Astrocyte (in vitro differentiated cells and primary cell): Measurements from ENCODE around the gene FBLIM1. TPM values are rescaled to one million over a fixed set of nuclear protein-coding genes. Genes with fewer than 3 reads are reported as not detected.
A peak's percentile ranks its signal among the peaks of the same experiment; 100 is the strongest.

ENCODE experiments used
- DNase-seq: peaks from one replicate; pipeline ENCODE4 v3.0.0-alpha.2; 2010; ENCODE audit warnings: low read depth
- FAIRE-seq: peaks from 2 replicates; lab custom pipeline; 2011; peaks lifted over from hg19 to GRCh38; lab: Jason Lieb, UNC
- H2AFZ ChIP-seq: 2 replicates; pipeline ENCODE4 v1.6.0; 2012; ENCODE audit warnings: low read depth, low read length, inconsistent platforms
- H3K27ac ChIP-seq: 2 replicates; pipeline ENCODE4 v1.5.1; 2011; ENCODE audit warnings: low read depth, low read length, inconsistent platforms
- H3K27me3 ChIP-seq: 2 replicates; pipeline ENCODE4 v1.6.0; 2011; ENCODE audit warnings: low read length, inconsistent platforms; ENCODE audit not compliant: insufficient read depth
- H3K36me3 ChIP-seq: 2 replicates; pipeline ENCODE4 v1.5.1; 2011; ENCODE audit warnings: low read length, inconsistent platforms; ENCODE audit not compliant: insufficient read depth
- H3K4me1 ChIP-seq: 2 replicates; pipeline ENCODE4 v1.5.1; 2011; ENCODE audit warnings: low read length, inconsistent platforms; ENCODE audit not compliant: insufficient read depth
- H3K4me2 ChIP-seq: 2 replicates; pipeline ENCODE4 v1.6.0; 2012; ENCODE audit warnings: low read length, inconsistent platforms
- H3K4me3 ChIP-seq: 2 replicates; pipeline ENCODE4 v1.5.1; 2011; ENCODE audit warnings: low read depth, mild to moderate bottlenecking, low read length, inconsistent platforms; ENCODE audit not compliant: insufficient read depth
- H3K79me2 ChIP-seq: 2 replicates; pipeline ENCODE4 v1.6.0; 2012; ENCODE audit warnings: mild to moderate bottlenecking, low read length, inconsistent platforms; ENCODE audit not compliant: insufficient read depth
- H3K9ac ChIP-seq: 2 replicates; pipeline ENCODE4 v1.6.0; 2012; ENCODE audit warnings: mild to moderate bottlenecking, low read length, inconsistent platforms
- H3K9me3 ChIP-seq: 2 replicates; pipeline ENCODE4 v1.5.1; 2012; ENCODE audit warnings: low read depth, mild to moderate bottlenecking, low read length, inconsistent platforms; ENCODE audit not compliant: insufficient read depth
- H4K20me1 ChIP-seq: 2 replicates; pipeline ENCODE4 v1.6.0; 2012; ENCODE audit warnings: low read length, inconsistent platforms; ENCODE audit not compliant: insufficient read depth
- H3K27ac Mint-ChIP-seq: one replicate; pipeline ENCODE4 v1.8.0; 2021; ENCODE audit warnings: mild to moderate bottlenecking, mixed read lengths; ENCODE audit not compliant: unreplicated experiment
- H3K27me3 Mint-ChIP-seq: one replicate; pipeline ENCODE4 v1.8.0; 2021; ENCODE audit warnings: low read depth, mixed read lengths; ENCODE audit not compliant: unreplicated experiment
- H3K36me3 Mint-ChIP-seq: one replicate; pipeline ENCODE4 v1.8.0; 2021; ENCODE audit warnings: low read depth, mixed read lengths; ENCODE audit not compliant: unreplicated experiment
- H3K4me1 Mint-ChIP-seq: one replicate; pipeline ENCODE4 v1.8.0; 2021; ENCODE audit warnings: low read depth, mixed read lengths; ENCODE audit not compliant: unreplicated experiment
- H3K4me3 Mint-ChIP-seq: one replicate; pipeline ENCODE4 v1.8.0; 2021; ENCODE audit warnings: mild to moderate bottlenecking, moderate library complexity, mixed read lengths; ENCODE audit not compliant: unreplicated experiment
- H3K9me3 Mint-ChIP-seq: one replicate; pipeline ENCODE4 v1.8.0; 2021; ENCODE audit warnings: mild to moderate bottlenecking, mixed read lengths; ENCODE audit not compliant: unreplicated experiment
- EZH2 ChIP-seq: IDR thresholded peaks from 2 replicates; pipeline ENCODE4 v1.6.1; 2012; ENCODE audit warnings: mild to moderate bottlenecking, low read length, inconsistent platforms; ENCODE audit not compliant: insufficient read depth
- total RNA-seq: library from RNA; stranded (reverse); gene quantifications from 2 replicates; pipeline ENCODE4 v1.2.1, GENCODE V29; 2021
- TF ChIP-seq, protein P1 (sequence below): IDR thresholded peaks from 2 replicates; pipeline ENCODE4 v1.5.1; 2011; ENCODE audit warnings: low read depth, mild to moderate bottlenecking, inconsistent platforms, low read length, moderate library complexity; ENCODE audit not compliant: insufficient read depth

Gene FBLIM1
- total RNA-seq, 1 donor from 2014 or later: 179 TPM

DNA sequence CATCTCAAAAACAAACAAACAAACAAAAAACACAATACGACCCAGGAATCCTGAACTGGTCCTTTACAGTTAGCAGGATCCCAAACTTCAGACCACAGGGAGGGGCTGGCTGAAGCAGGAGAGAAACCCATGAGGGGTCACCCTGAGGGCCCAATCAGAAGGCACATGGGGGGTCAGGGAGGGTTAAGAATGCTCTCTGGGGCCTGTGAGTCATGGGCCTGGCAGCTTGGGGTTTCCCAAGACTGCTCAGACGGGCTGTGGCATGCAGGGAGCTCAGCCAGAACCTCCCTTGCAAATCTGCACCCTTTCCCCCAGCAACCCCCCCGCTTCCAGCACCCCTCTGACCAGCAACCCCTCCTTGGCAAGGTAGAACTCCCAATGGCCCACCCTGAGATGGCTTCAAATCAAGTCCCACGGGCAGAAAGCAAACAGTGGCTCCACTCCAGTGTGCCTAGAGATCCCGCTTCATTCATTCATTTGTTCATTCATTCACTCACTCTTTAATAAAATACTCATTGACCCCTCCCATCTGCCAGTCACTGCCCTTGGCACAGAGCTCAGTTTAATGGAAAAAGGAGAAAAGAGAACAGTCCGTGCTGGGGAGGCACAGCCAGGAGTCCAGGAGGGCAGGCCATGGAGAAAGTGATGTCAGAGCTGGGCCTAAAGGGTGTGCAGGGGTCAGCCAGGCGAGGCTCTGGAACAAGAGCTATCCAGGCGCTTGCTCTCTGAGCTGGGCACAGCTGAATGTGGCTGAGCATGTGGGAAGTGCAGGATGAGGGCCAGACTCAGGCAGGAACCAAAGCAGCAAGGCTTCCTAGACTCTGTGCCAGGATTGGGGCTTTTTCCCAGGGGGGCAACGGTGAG lies 40.6 kb downstream of the FBLIM1 start:
- Histone ChIP-seq H3K9ac (peak overlapping the region; percentile 72), H3K4me3 (no peak overlapping the region), H3K4me1 (peaks cover 71% of the 10 kb centered on the region), H3K4me2 (peak overlapping the region; percentile 69), H2AFZ (no peak overlapping the region), H3K79me2 (no peaks in the 10 kb centered on the region), H3K27ac (peak overlapping the region; percentile 86), H4K20me1 (no peaks in the 10 kb centered on the region), H3K9me3 (no peaks in the 10 kb centered on the region), H3K36me3 (no peaks in the 10 kb centered on the region), H3K27me3 (no peaks in the 10 kb centered on the region)
- H3K27ac Mint-ChIP-seq: peak overlapping the region; percentile 95
- TF ChIP-seq, protein P1, sequence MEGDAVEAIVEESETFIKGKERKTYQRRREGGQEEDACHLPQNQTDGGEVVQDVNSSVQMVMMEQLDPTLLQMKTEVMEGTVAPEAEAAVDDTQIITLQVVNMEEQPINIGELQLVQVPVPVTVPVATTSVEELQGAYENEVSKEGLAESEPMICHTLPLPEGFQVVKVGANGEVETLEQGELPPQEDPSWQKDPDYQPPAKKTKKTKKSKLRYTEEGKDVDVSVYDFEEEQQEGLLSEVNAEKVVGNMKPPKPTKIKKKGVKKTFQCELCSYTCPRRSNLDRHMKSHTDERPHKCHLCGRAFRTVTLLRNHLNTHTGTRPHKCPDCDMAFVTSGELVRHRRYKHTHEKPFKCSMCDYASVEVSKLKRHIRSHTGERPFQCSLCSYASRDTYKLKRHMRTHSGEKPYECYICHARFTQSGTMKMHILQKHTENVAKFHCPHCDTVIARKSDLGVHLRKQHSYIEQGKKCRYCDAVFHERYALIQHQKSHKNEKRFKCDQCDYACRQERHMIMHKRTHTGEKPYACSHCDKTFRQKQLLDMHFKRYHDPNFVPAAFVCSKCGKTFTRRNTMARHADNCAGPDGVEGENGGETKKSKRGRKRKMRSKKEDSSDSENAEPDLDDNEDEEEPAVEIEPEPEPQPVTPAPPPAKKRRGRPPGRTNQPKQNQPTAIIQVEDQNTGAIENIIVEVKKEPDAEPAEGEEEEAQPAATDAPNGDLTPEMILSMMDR: no peak
- TF ChIP-seq EZH2: no peak
- H3K4me3 Mint-ChIP-seq: peak overlapping the region; percentile 50
- FAIRE-seq: peak; percentile 55
- no peaks in the 10 kb centered on the region for H3K9me3 Mint-ChIP-seq
- H3K36me3 Mint-ChIP-seq: no peaks in the 10 kb centered on the region
- H3K4me1 Mint-ChIP-seq: peaks cover 60% of the 10 kb centered on the region
- no peaks in the 10 kb centered on the region for H3K27me3 Mint-ChIP-seq
- DNase-seq: peak; percentile 97

DNA sequence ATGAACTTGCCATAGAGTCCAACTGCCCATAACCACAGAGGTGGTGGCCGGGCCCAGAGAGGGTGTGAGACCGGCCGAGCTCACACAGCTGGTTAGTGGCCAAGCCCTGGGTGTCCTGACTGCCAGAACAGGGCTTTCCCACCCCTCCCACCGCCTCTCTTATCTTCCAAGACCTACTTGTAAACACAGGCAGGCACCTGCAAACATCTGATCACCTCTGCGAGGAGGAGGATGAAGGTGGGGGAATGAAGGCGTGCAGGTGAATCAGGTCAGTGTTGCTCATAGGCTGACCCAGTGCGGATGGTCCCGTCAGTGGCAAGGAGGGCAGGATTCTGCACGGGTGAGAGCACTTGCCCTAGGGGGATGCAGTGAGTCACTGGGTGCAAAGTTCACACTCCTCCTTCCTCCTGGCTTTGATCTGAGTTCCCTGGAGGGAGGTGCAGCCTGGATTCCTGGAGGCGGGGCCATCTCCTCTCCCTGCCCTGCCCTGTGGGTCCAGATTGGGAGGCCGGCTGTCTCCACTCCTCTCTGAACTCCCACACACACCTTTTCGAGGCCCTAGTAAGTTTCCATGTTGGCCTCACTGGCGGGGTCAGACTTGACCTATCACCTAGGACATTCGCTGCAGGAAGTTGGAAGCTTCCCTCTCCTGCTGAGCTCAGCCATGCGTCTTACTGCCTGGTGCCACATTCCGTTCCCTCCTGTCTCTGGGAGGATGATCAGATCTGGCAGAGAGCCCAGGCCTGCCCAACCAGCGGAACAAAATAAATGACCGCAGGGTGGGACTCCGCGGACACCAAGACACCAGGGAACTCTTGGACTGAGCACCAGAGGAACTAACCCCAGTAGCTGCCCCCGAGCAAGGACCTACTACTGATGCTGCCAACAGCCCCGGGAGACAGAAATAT lies 41.6 kb downstream of the FBLIM1 start:
- peak overlapping the region; percentile 69 for H3K4me2 ChIP-seq
- H2AFZ ChIP-seq: peak overlapping the region; percentile 3
- H3K9me3 ChIP-seq: no peaks in the 10 kb centered on the region
- no peaks in the 10 kb centered on the region for H3K36me3 ChIP-seq
- no peaks in the 10 kb centered on the region for H3K79me2 ChIP-seq
- FAIRE-seq: no peak
- H3K27me3 ChIP-seq: no peaks in the 10 kb centered on the region
- peaks cover 55% of the 10 kb centered on the region for H3K4me1 Mint-ChIP-seq
- no peaks in the 10 kb centered on the region for H3K27me3 Mint-ChIP-seq
- H3K4me3 ChIP-seq: no peak overlapping the region
- H3K9ac ChIP-seq: peak overlapping the region; percentile 72
- peaks cover 62% of the 10 kb centered on the region for H3K4me1 ChIP-seq
- H3K4me3 Mint-ChIP-seq: peak overlapping the region; percentile 11
- peak overlapping the region; percentile 95 for H3K27ac Mint-ChIP-seq
- peak; percentile 19 for DNase-seq
- H3K9me3 Mint-ChIP-seq: no peaks in the 10 kb centered on the region
- H3K36me3 Mint-ChIP-seq: no peaks in the 10 kb centered on the region
- no peak for TF ChIP-seq EZH2
- TF ChIP-seq, protein P1: no peak
- H4K20me1 ChIP-seq: no peaks in the 10 kb centered on the region
- peak overlapping the region; percentile 86 for H3K27ac ChIP-seq
